DOHH2 (cell line): ENCODE results near the gene EFCAB5.
"Not testable (repeated sequence)": the region's sequence is repeated elsewhere in the genome, so short reads cannot be mapped to it uniquely, and the experiment has no call there.

Experiments used
- H3F3A ChIP-seq: fragments of 200-600 bp; sonication (generic), shearing (Covaris generic); 2 replicates; pipeline ENCODE4 v1.6.0; 2016; ENCODE audit warnings: antibody characterized with exemption, mild to moderate bottlenecking; ENCODE audit not compliant: control insufficient read depth, insufficient read depth
- H3K27ac ChIP-seq: fragments of 200-600 bp; sonication (generic); 2 replicates; pipeline ENCODE4 v1.5.1; 2014; ENCODE audit warnings: low read depth, mild to moderate bottlenecking, low read length, moderate library complexity
- H3K27me3 ChIP-seq: fragments of 200-600 bp; sonication (generic); 2 replicates; pipeline ENCODE4 v1.6.1; 2014; ENCODE audit warnings: mild to moderate bottlenecking, low read length, mixed read lengths; ENCODE audit not compliant: control insufficient read depth
- H3K36me3 ChIP-seq: fragments of 200-600 bp; sonication (generic); 2 replicates; pipeline ENCODE4 v1.6.1; 2014; ENCODE audit warnings: mild to moderate bottlenecking, low read length, moderate library complexity, mixed read lengths; ENCODE audit not compliant: control insufficient read depth
- H3K4me1 ChIP-seq: fragments of 200-600 bp; sonication (generic); 2 replicates; pipeline ENCODE4 v1.6.1; 2014; ENCODE audit warnings: mild to moderate bottlenecking, low read length, mixed read lengths; ENCODE audit not compliant: control insufficient read depth
- H3K4me2 ChIP-seq: fragments of 200-600 bp; sonication (generic); 2 replicates; pipeline ENCODE4 v1.6.0; 2014; ENCODE audit warnings: mild to moderate bottlenecking, low read length, moderate library complexity
- H3K4me3 ChIP-seq: fragments of 200-600 bp; sonication (generic); 2 replicates; pipeline ENCODE4 v1.5.1; 2014; ENCODE audit warnings: mild to moderate bottlenecking, low read length, mixed read lengths
- H3K79me2 ChIP-seq: fragments of 200-600 bp; sonication (generic); 2 replicates; pipeline ENCODE4 v1.6.1; 2014; ENCODE audit warnings: mild to moderate bottlenecking, low read length, mixed read lengths; ENCODE audit not compliant: control insufficient read depth
- H3K9me2 ChIP-seq: fragments of 200-600 bp; sonication (generic); replicated peaks from 2 replicates; pipeline ENCODE4 v1.6.1; 2014; ENCODE audit warnings: mild to moderate bottlenecking, low read length, mixed read lengths; ENCODE audit not compliant: control insufficient read depth
- H3K9me3 ChIP-seq: fragments of 200-600 bp; sonication (generic); 2 replicates; pipeline ENCODE4 v1.6.1; 2014; ENCODE audit warnings: antibody characterized with exemption, low read length, mixed read lengths; ENCODE audit not compliant: control insufficient read depth, insufficient read depth
- H4K20me1 ChIP-seq: fragments of 200-600 bp; sonication (generic); 2 replicates; pipeline ENCODE4 v1.6.0; 2014; ENCODE audit warnings: low read depth, mild to moderate bottlenecking, antibody characterized with exemption, low read length, moderate library complexity; ENCODE audit not compliant: control insufficient read depth, insufficient read depth
- CTCF ChIP-seq: fragments of 200-600 bp; sonication (generic); IDR thresholded peaks from one replicate; pipeline ENCODE4 v1.5.1; 2014; ENCODE audit warnings: antibody characterized with exemption, mild to moderate bottlenecking, low read depth, low read length; ENCODE audit not compliant: poor library complexity, severe bottlenecking
- EZH2phosphoT487 ChIP-seq: fragments of 200-600 bp; sonication (generic); IDR thresholded peaks from 2 replicates; pipeline ENCODE4 v1.6.1; 2017; ENCODE audit warnings: borderline replicate concordance, mild to moderate bottlenecking, antibody characterized with exemption, low read length, moderate library complexity, mixed read lengths

The EFCAB5 gene

DNA sequence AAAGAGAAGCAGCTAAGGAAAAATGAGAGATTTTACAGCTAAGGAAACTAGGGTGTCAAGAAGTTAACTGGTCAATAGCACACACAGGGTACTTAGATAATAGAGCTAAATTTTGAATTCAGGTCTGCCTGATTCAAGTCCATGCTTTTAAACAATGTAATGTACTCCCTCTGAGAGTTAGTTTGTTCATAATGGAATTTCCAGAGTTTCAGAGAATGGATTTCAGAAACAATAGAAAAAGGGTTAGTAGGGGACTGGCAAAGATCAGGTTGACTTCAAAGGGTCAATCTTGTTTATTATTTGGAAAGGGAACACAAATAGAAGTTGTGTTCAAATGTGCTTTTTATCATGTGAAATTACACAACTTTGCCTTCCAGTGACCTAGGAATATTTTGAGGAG lies 193.1 kb downstream of the EFCAB5 start:
- Histone ChIP-seq H3K36me3 (peaks cover 74% of the 10 kb centered on the region), H3K4me1 (no peaks in the 10 kb centered on the region), H3K79me2 (peaks cover 89% of the 10 kb centered on the region), H3K27ac (no peak overlapping the region), H3K9me2 (no peaks in the 10 kb centered on the region), H3K27me3 (no peaks in the 10 kb centered on the region), H4K20me1 (0 out of 2 replicates have a peak, but pooled peaks cover 2% of the 10 kb centered on the region), H3K4me2 (no peak overlapping the region), H3K9me3 (no peaks in the 10 kb centered on the region), H3F3A (0 out of 2 replicates have a peak, but pooled peaks cover 2% of the 10 kb centered on the region), H3K4me3 (no peak overlapping the region)
- no peak for TF ChIP-seq EZH2phosphoT487
- TF ChIP-seq CTCF: no peak

GRCh38 chr17:30137158-30137557 lies 195.7 kb downstream of the EFCAB5 start:
- TF ChIP-seq EZH2phosphoT487 (no peak), CTCF (no peak)
- Histone ChIP-seq H3K4me3 (no peak overlapping the region), H3K4me2 (no peak overlapping the region), H3K4me1 (no peaks in the 10 kb centered on the region), H3K36me3 (peaks cover 56% of the 10 kb centered on the region), H3F3A (0 out of 2 replicates have a peak, but pooled peaks cover 2% of the 10 kb centered on the region), H3K79me2 (peaks cover 86% of the 10 kb centered on the region), H3K27me3 (no peaks in the 10 kb centered on the region), H3K9me2 (no peaks in the 10 kb centered on the region), H3K9me3 (no peaks in the 10 kb centered on the region), H3K27ac (no peak overlapping the region), H4K20me1 (peaks cover 2% of the 10 kb centered on the region; the same call in 1 of the 2 replicates)

DNA sequence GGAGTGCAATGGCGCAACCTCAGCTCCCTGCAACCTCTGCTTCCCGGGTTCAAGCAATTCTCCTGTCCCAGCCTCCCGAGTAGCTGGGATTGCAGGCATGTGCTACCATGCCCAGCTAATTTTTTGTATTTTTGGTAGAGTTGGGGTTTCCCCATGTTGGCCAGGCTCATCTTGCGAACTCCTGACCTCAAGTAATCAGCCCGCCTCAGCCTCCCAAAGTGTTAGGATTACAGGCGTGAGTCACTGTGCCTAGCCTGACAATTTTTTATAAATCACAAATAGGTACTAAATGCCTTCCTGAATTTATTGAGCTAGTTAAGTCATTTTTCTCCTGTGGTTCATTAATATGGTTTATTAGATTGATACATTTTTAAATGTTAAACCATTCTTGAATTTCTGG lies 206.4 kb downstream of the EFCAB5 start:
- H3K27ac ChIP-seq, H4K20me1 ChIP-seq, H3K4me3 ChIP-seq, H3K9me2 ChIP-seq, H3F3A ChIP-seq, H3K9me3 ChIP-seq, H3K4me2 ChIP-seq, H3K27me3 ChIP-seq: not testable (repeated sequence)
- Histone ChIP-seq H3K36me3 (peaks cover 24% of the 10 kb centered on the region), H3K79me2 (peaks cover 76% of the 10 kb centered on the region), H3K4me1 (peaks cover 27% of the 10 kb centered on the region)

GRCh38 chr17:30148376-30148775 lies 206.9 kb downstream of the EFCAB5 start:
- H3K79me2 ChIP-seq: peaks cover 76% of the 10 kb centered on the region
- peaks cover 28% of the 10 kb centered on the region for H3K36me3 ChIP-seq
- no peak for TF ChIP-seq EZH2phosphoT487
- TF ChIP-seq CTCF: no peak
- H3K9me2 ChIP-seq: no peaks in the 10 kb centered on the region
- H3K9me3 ChIP-seq: no peaks in the 10 kb centered on the region
- peaks cover 2% of the 10 kb centered on the region; the same call in 1 of the 2 replicates for H4K20me1 ChIP-seq
- no peak overlapping the region for H3K4me2 ChIP-seq
- no peak overlapping the region for H3K4me3 ChIP-seq
- H3K27ac ChIP-seq: no peak overlapping the region
- no peaks in the 10 kb centered on the region; the same call in 1 of the 2 replicates for H3F3A ChIP-seq
- peaks cover 27% of the 10 kb centered on the region for H3K4me1 ChIP-seq
- no peaks in the 10 kb centered on the region for H3K27me3 ChIP-seq
